Common myeloid progenitor, CD34-positive (primary cell): ENCODE data around the gene TGFB1I1.
"Not testable (repeated sequence)": the region's sequence is repeated elsewhere in the genome, so short reads cannot be mapped to it uniquely, and the experiment has no call there.

Experiments used
- CTCF ChIA-PET: fragments of 350-600 bp; sonication (Branson Sonifier 250); formaldehyde crosslinking; loops from one replicate; lab custom pipeline; 2021; ENCODE audit warnings: antibody characterized with exemption; lab: Charles Lee
- POLR2A ChIA-PET: fragments of 350-600 bp; sonication (Branson Sonifier 250); formaldehyde crosslinking; loops from one replicate; lab custom pipeline; 2021; ENCODE audit warnings: antibody characterized with exemption; lab: Charles Lee
- DNase-seq, 3 donors: peaks; one replicate each; pipeline versions ENCODE4 v3.0.0 to v3.0.0-alpha.2; 2013
- H3K27ac ChIP-seq, 2 experiments: 1 replicate in 1 of 2; 2 replicates in 1 of 2; pipeline ENCODE4 v1.7.0; 2013; ENCODE audit warnings: inconsistent platforms in 2 of 2, low read length in 2 of 2, mild to moderate bottlenecking in 2 of 2, low read depth in 1 of 2, moderate library complexity in 1 of 2; ENCODE audit not compliant: severe bottlenecking in 2 of 2, insufficient read depth in 1 of 2, poor library complexity in 1 of 2
- H3K27me3 ChIP-seq, 5 experiments: replicated peaks in 2 of 5; 1 replicate in 3 of 5; 2 replicates in 2 of 5; pipeline versions ENCODE4 v1.6.1 to v1.7.0; 2013; ENCODE audit warnings: low read length in 4 of 5, mild to moderate bottlenecking in 2 of 5, moderate library complexity in 2 of 5, inconsistent platforms in 1 of 5; ENCODE audit not compliant: insufficient read depth in 5 of 5, control insufficient read depth in 4 of 5
- H3K36me3 ChIP-seq, 4 experiments: 1 replicate in 2 of 4; 2 replicates in 2 of 4; pipeline versions ENCODE4 v1.6.1 to v1.7.0; 2013; ENCODE audit warnings: low read length in 3 of 4, control low read depth in 1 of 4, mild to moderate bottlenecking in 1 of 4; ENCODE audit not compliant: control insufficient read depth in 4 of 4, insufficient read depth in 4 of 4
- H3K4me1 ChIP-seq, 4 experiments: 1 replicate in 3 of 4; 2 replicates in 1 of 4; pipeline versions ENCODE4 v1.6.1 to v1.7.1; 2013; ENCODE audit warnings: low read length in 3 of 4, mild to moderate bottlenecking in 3 of 4, control low read depth in 1 of 4, inconsistent platforms in 1 of 4, moderate library complexity in 1 of 4; ENCODE audit not compliant: control insufficient read depth in 4 of 4, insufficient read depth in 4 of 4; ENCODE audit errors: control extremely low read depth in 1 of 4
- H3K4me3 ChIP-seq, 7 experiments: 1 replicate in 4 of 7; 2 replicates in 3 of 7; pipeline versions ENCODE4 v1.5.1 to v1.7.0; 2013; ENCODE audit warnings: mild to moderate bottlenecking in 7 of 7, low read length in 6 of 7, moderate library complexity in 6 of 7, inconsistent platforms in 2 of 7, low read depth in 2 of 7, control low read depth in 1 of 7; ENCODE audit not compliant: insufficient read depth in 4 of 7, control insufficient read depth in 1 of 7; ENCODE audit errors: extremely low read depth in 1 of 7
- H3K9me3 ChIP-seq, 5 experiments: 1 replicate in 4 of 5; 2 replicates in 1 of 5; pipeline versions ENCODE4 v1.6.1 to v1.7.1; 2013; ENCODE audit warnings: low read length in 4 of 5, mild to moderate bottlenecking in 2 of 5, inconsistent platforms in 1 of 5, low read depth in 1 of 5, moderate library complexity in 1 of 5; ENCODE audit not compliant: control insufficient read depth in 4 of 5, insufficient read depth in 2 of 5; ENCODE audit errors: control extremely low read depth in 1 of 5
- WGBS: methylation state at CpG from one replicate; pipeline ENCODE4 v1.1.5; 2013; ENCODE audit not compliant: insufficient coverage; 5-methylcytosine and 5-hydroxymethylcytosine counted together

TGFB1I1 gene

GRCh38 chr16:31439023-31439422 lies 32.9 kb upstream of the TGFB1I1 start:
- H3K4me3 ChIP-seq, POLR2A ChIA-PET, H3K27ac ChIP-seq, H3K4me1 ChIP-seq, DNase-seq, H3K36me3 ChIP-seq, H3K27me3 ChIP-seq, H3K9me3 ChIP-seq: not testable (repeated sequence)
- CTCF ChIA-PET: interaction anchor here (2.1 kb wide), 1 partner anchor 9 kb away, joined by 9 read pairs; no protein-coding TSS in a partner anchor
- WGBS: 74% methylated on average over 2 of the region's 4 CpGs

- no CpG with 5 or more reads among the region's 3 CpGs for WGBS
- Histone ChIP-seq H3K27ac (no peak overlapping the region), H3K36me3 (no peaks in the 10 kb centered on the region), H3K9me3 (no peaks in the 10 kb centered on the region), H3K27me3 (no peaks in the 10 kb centered on the region), H3K4me3 (no peak overlapping the region), H3K4me1 (peaks cover 0 to 9% (median 4%) of the 10 kb centered on the region in 4 experiments)
- ChIA-PET POLR2A (no interaction called here), CTCF (interaction anchor here (2.1 kb wide), 1 partner anchor 10 kb away, joined by 9 read pairs; no protein-coding TSS in a partner anchor)
- DNase-seq: no peak
These were observed 32.4 kb upstream of the TGFB1I1 start for GRCh38 chr16:31439519-31439918.

GRCh38 chr16:31440516-31441184 lies 31.3 kb upstream of the TGFB1I1 start:
- ChIA-PET CTCF (interaction anchor here (1.2 to 2.1 kb wide), 6 partner anchors 11 to 140 kb away, joined by 3 to 9 read pairs (median 3); no protein-coding TSS in a partner anchor), POLR2A (no interaction called here)
- H3K9me3 ChIP-seq: no peaks in the 10 kb centered on the region
- no peak for DNase-seq
- no peak overlapping the region for H3K4me3 ChIP-seq
- H3K27ac ChIP-seq: no peak overlapping the region
- H3K36me3 ChIP-seq: no peaks in the 10 kb centered on the region
- H3K4me1 ChIP-seq: peaks cover 0 to 9% (median 4%) of the 10 kb centered on the region in 4 experiments
- no peaks in the 10 kb centered on the region for H3K27me3 ChIP-seq
- WGBS: 95% methylated on average over 4 of the region's 4 CpGs

- no peak for DNase-seq
- 79% methylated on average over 21 of the region's 34 CpGs for WGBS
These were observed 30.0 kb upstream of the TGFB1I1 start for GRCh38 chr16:31441956-31442355.

GRCh38 chr16:31445931-31446330 lies 26.0 kb upstream of the TGFB1I1 start:
- DNase-seq, H3K27ac ChIP-seq, POLR2A ChIA-PET, H3K4me3 ChIP-seq, H3K4me1 ChIP-seq, H3K27me3 ChIP-seq, H3K36me3 ChIP-seq, H3K9me3 ChIP-seq: not testable (repeated sequence)
- 77% methylated on average over 6 of the region's 6 CpGs for WGBS
- CTCF ChIA-PET: interaction anchor here (4.1 kb wide), 1 partner anchor 10 kb away, joined by 36 read pairs; no protein-coding TSS in a partner anchor

More at GRCh38 chr16:31441956-31442355, 30.0 kb upstream of the TGFB1I1 start:
- POLR2A ChIA-PET: interaction anchor here (1.5 kb wide), 1 partner anchor 17 kb away, joined by 7 read pairs; no protein-coding TSS in a partner anchor
- Histone ChIP-seq H3K27ac (no peak overlapping the region), H3K36me3 (no peaks in the 10 kb centered on the region), H3K9me3 (peaks cover 0 to 5% (median 0%) of the 10 kb centered on the region in 5 experiments), H3K4me3 (peak overlapping the region in 2 of 7 experiments; percentile 84 to 89), H3K4me1 (peaks cover 0 to 9% (median 4%) of the 10 kb centered on the region in 4 experiments), H3K27me3 (no peaks in the 10 kb centered on the region)
- CTCF ChIA-PET: interaction anchor here (0.6 to 4.1 kb wide), 18 partner anchors 10 to 427 kb away, joined by 3 to 36 read pairs (median 4); partner anchors contain the start of genes COX6A2, ITGAD and PYCARD

GRCh38 chr16:31451201-31451600 lies 20.8 kb upstream of the TGFB1I1 start:
- 85% methylated on average over 2 of the region's 5 CpGs for WGBS
- peaks cover 1 to 47% (median 35%) of the 10 kb centered on the region in 4 experiments for H3K4me1 ChIP-seq
- CTCF ChIA-PET: interaction anchor here (0.7 to 3.0 kb wide), 7 partner anchors 8 to 431 kb away, joined by 3 to 18 read pairs (median 5); partner anchors contain the start of gene ZNF843
- POLR2A ChIA-PET: interaction anchor here (0.6 kb wide), 2 partner anchors 21 to 52 kb away, joined by 3 to 5 read pairs; no protein-coding TSS in a partner anchor
- H3K4me3 ChIP-seq: no peak overlapping the region
- H3K9me3 ChIP-seq: peaks cover 0 to 1% (median 0%) of the 10 kb centered on the region in 5 experiments
- H3K27ac ChIP-seq: no peak overlapping the region
- no peak for DNase-seq
- H3K36me3 ChIP-seq: peaks cover 0 to 7% (median 0%) of the 10 kb centered on the region in 4 experiments
- H3K27me3 ChIP-seq: no peaks in the 10 kb centered on the region
